NCI-H2081 treated with DMSO at 0.1 percent for 48 hours (cell line): ENCODE results near the gene PHACTR1.
"Not testable (repeated sequence)": the region's sequence is repeated elsewhere in the genome, so short reads cannot be mapped to it uniquely, and the experiment has no call there.

Experiments
- DNase-seq: peaks from one replicate; lab custom pipeline; 2025; lab: John Stamatoyannopoulos, UW

Gene PHACTR1

GRCh38 chr6:13239530-13240455, 523.2 kb downstream of the PHACTR1 start:
- no peak for DNase-seq

- DNase-seq = no peak
These were observed 524.8 kb downstream of the PHACTR1 start for GRCh38 chr6:13241364-13241763.

- no peak for DNase-seq
These were observed 525.6 kb downstream of the PHACTR1 start for GRCh38 chr6:13242178-13242577.

- no peak for DNase-seq
These were observed 526.0 kb downstream of the PHACTR1 start for GRCh38 chr6:13242590-13242989.

- no peak for DNase-seq
These were observed 526.5 kb downstream of the PHACTR1 start for GRCh38 chr6:13243033-13243432.

- not testable (repeated sequence) for DNase-seq
These were observed 527.2 kb downstream of the PHACTR1 start for GRCh38 chr6:13243745-13244144.

GRCh38 chr6:13247627-13248026, 531.1 kb downstream of the PHACTR1 start:
- DNase-seq = no peak

- DNase-seq = peak; percentile 22
These were observed 531.5 kb downstream of the PHACTR1 start for GRCh38 chr6:13248053-13248452.

GRCh38 chr6:13248584-13248985, 532.0 kb downstream of the PHACTR1 start:
- DNase-seq = no peak

- DNase-seq = no peak
These were observed 532.4 kb downstream of the PHACTR1 start for GRCh38 chr6:13248994-13249393.

GRCh38 chr6:13249817-13250216, 533.2 kb downstream of the PHACTR1 start:
- no peak for DNase-seq

GRCh38 chr6:13250703-13251102, 534.1 kb downstream of the PHACTR1 start:
- DNase-seq = no peak

GRCh38 chr6:13251242-13251641, 534.7 kb downstream of the PHACTR1 start:
- DNase-seq = no peak

- no peak for DNase-seq
These were observed 536.2 kb downstream of the PHACTR1 start for GRCh38 chr6:13252790-13253189.

- DNase-seq = no peak
These were observed 536.7 kb downstream of the PHACTR1 start for GRCh38 chr6:13253272-13253671.

GRCh38 chr6:13256266-13257001, 539.9 kb downstream of the PHACTR1 start:
- DNase-seq = no peak

- no peak for DNase-seq
These were observed 542.8 kb downstream of the PHACTR1 start for GRCh38 chr6:13259393-13259792.

GRCh38 chr6:13260101-13260598, 543.6 kb downstream of the PHACTR1 start:
- no peak for DNase-seq

GRCh38 chr6:13260831-13261230, 544.3 kb downstream of the PHACTR1 start:
- no peak for DNase-seq

GRCh38 chr6:13261464-13261994, 545.0 kb downstream of the PHACTR1 start:
- DNase-seq = no peak

- no peak for DNase-seq
These were observed 546.0 kb downstream of the PHACTR1 start for GRCh38 chr6:13262302-13263230.

- no peak for DNase-seq
These were observed 547.1 kb downstream of the PHACTR1 start for GRCh38 chr6:13263669-13264068.
